IPS DF 19.7 (cell line): ENCODE data around the gene PNRC1.
A peak's percentile ranks its signal among the peaks of the same experiment; 100 is the strongest.
"Not testable (repeated sequence)": the region's sequence is repeated elsewhere in the genome, so short reads cannot be mapped to it uniquely, and the experiment has no call there.

ENCODE experiments used
- DNase-seq: peaks from one replicate; pipeline ENCODE4 v3.0.0-alpha.2; 2013; ENCODE audit warnings: low read depth, low spot score

The PNRC1 gene

GRCh38 chr6:89058627-89059026 lies 21.9 kb upstream of the PNRC1 start:
- no peak for DNase-seq

- no peak for DNase-seq
Observed at GRCh38 chr6:89059227-89059626, 21.3 kb upstream of the PNRC1 start.

GRCh38 chr6:89063881-89064280 lies 16.7 kb upstream of the PNRC1 start:
- no peak for DNase-seq

GRCh38 chr6:89064931-89065330 lies 15.6 kb upstream of the PNRC1 start:
- DNase-seq = not testable (repeated sequence)

GRCh38 chr6:89066121-89066520 lies 14.4 kb upstream of the PNRC1 start:
- not testable (repeated sequence) for DNase-seq

GRCh38 chr6:89066940-89067646 lies 13.5 kb upstream of the PNRC1 start:
- no peak for DNase-seq

- DNase-seq = no peak
Observed at GRCh38 chr6:89067796-89068195, 12.8 kb upstream of the PNRC1 start.

GRCh38 chr6:89068695-89069094 lies 11.9 kb upstream of the PNRC1 start:
- DNase-seq = no peak

GRCh38 chr6:89069536-89070163 lies 10.9 kb upstream of the PNRC1 start:
- DNase-seq = no peak

GRCh38 chr6:89071036-89071435 lies 9.5 kb upstream of the PNRC1 start:
- no peak for DNase-seq

GRCh38 chr6:89073014-89073620 lies 7.4 kb upstream of the PNRC1 start:
- no peak for DNase-seq

GRCh38 chr6:89073840-89074239 lies 6.7 kb upstream of the PNRC1 start:
- DNase-seq = no peak

- no peak for DNase-seq
Observed at GRCh38 chr6:89079511-89080234, 878 bp upstream of the PNRC1 start.

- no peak for DNase-seq
Observed at GRCh38 chr6:89081129-89081422, 525 bp downstream of the PNRC1 start.

- DNase-seq = peak; percentile 79
Observed at GRCh38 chr6:89081423-89082322, 1.1 kb downstream of the PNRC1 start.

GRCh38 chr6:89082486-89082891 lies 1.9 kb downstream of the PNRC1 start:
- DNase-seq = no peak

- DNase-seq = no peak
Observed at GRCh38 chr6:89084542-89084941, 4.0 kb downstream of the PNRC1 start.

GRCh38 chr6:89084954-89085353 lies 4.4 kb downstream of the PNRC1 start:
- DNase-seq = peak; percentile 61

- no peak for DNase-seq
Observed at GRCh38 chr6:89085409-89086205, 5.1 kb downstream of the PNRC1 start.

- DNase-seq = no peak
Observed at GRCh38 chr6:89087881-89088280, 7.3 kb downstream of the PNRC1 start.

- no peak for DNase-seq
Observed at GRCh38 chr6:89098461-89098860, 17.9 kb downstream of the PNRC1 start.
